BLaER1 (cell line): ENCODE measurements around the gene PBXIP1.
A peak's percentile ranks its signal among the peaks of the same experiment; 100 is the strongest.

Experiments used
- H3K27ac ChIP-seq: shearing (Covaris generic); formaldehyde crosslinking; 2 replicates; pipeline ENCODE4 v1.8.1; 2022
- H3K27me3 ChIP-seq: shearing (Covaris generic); formaldehyde crosslinking; 2 replicates; pipeline ENCODE4 v1.8.1; 2022
- H3K36me3 ChIP-seq: shearing (Covaris generic); formaldehyde crosslinking; 2 replicates; pipeline ENCODE4 v1.8.1; 2022
- H3K4me1 ChIP-seq: shearing (Covaris generic); formaldehyde crosslinking; 2 replicates; pipeline ENCODE4 v1.8.1; 2022
- H3K4me2 ChIP-seq: shearing (Covaris generic); formaldehyde crosslinking; 2 replicates; pipeline ENCODE4 v1.8.1; 2022
- H3K4me3 ChIP-seq: shearing (Covaris generic); formaldehyde crosslinking; 2 replicates; pipeline ENCODE4 v1.8.1; 2022
- H3K9ac ChIP-seq: shearing (Covaris generic); formaldehyde crosslinking; 2 replicates; pipeline ENCODE4 v1.8.1; 2022
- H3K9me3 ChIP-seq: shearing (Covaris generic); formaldehyde crosslinking; 2 replicates; pipeline ENCODE4 v1.8.1; 2022
- H4K20me1 ChIP-seq: shearing (Covaris generic); formaldehyde crosslinking; 2 replicates; pipeline ENCODE4 v1.8.1; 2022
- Cebpa-rat ChIP-seq: shearing (Covaris generic); IDR thresholded peaks from 2 replicates; pipeline ENCODE4 v1.8.1; 2022

The PBXIP1 gene

DNA sequence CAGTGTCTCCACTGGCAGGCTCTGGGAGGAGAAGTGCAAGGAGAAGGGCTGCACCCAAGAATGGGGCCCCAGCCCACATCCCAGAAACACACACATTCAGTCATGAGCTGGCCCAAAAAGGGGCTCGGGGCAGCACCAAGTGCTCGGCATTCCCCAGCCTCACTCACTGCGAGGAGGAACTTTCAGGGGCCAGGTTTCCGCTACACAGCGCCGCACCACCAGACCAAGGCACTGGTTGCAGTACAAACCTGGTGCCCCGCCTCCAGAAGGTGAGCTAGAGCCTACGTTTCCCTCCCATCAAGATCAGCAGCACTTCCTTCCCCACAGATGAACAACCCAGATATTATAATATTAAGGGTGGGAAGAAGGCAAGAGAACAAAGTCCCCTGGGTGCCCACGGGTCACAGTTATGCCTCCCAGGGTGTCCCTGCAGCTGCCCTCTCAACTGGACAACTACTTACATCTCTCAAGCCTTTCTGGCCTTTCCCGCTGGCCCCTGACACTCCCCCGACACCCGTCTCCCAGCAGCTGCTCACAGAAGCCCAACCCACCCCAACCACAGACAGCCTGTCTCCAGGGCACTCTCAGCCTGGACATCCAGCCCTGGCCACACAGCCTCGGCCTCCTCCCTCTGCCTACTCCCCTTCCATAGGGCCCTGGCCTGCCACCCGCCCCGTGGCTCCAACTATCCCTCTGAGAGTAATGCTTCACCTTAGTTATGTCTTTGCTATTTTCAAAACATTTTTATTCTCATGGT lies 3.8 kb downstream of the PBXIP1 start:
- Histone ChIP-seq H3K4me3 (peak overlapping the region; percentile 75), H4K20me1 (peaks cover 77% of the 10 kb centered on the region), H3K4me1 (peaks cover 81% of the 10 kb centered on the region), H3K4me2 (peak overlapping the region; percentile 99), H3K9me3 (no peaks in the 10 kb centered on the region), H3K36me3 (peaks cover 47% of the 10 kb centered on the region), H3K27ac (peak overlapping the region; percentile 92), H3K27me3 (no peaks in the 10 kb centered on the region), H3K9ac (peak overlapping the region; percentile 86)
- TF ChIP-seq Cebpa-rat: no peak

DNA sequence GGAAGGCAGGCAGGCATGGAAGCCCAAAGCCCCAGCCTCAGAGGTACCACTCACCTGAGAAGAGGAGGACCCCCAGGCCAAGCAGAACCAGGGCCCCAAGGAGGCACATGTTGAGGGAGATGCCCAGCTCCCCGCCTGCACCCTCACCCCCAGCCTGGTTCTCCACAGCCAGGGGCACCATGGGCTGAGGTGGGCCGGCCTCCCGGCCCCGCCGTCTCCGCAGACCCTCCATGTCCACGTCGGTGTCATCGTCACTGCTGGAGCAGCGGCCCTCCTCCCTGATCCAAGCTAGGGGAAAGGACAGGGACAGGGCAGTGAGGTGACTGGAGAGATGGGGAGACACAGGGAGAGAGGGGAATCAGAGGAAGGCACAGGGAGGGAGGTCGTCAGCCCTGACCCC lies 7.8 kb downstream of the PBXIP1 start:
- Histone ChIP-seq H3K4me2 (no peak overlapping the region), H4K20me1 (peaks cover 75% of the 10 kb centered on the region), H3K9me3 (no peaks in the 10 kb centered on the region), H3K9ac (peak overlapping the region; percentile 8; the same call in 1 of the 2 replicates), H3K4me3 (no peak overlapping the region), H3K27me3 (no peaks in the 10 kb centered on the region), H3K4me1 (peaks cover 88% of the 10 kb centered on the region), H3K36me3 (peaks cover 72% of the 10 kb centered on the region), H3K27ac (peak overlapping the region; percentile 44; the same call in 1 of the 2 replicates)
- no peak for TF ChIP-seq Cebpa-rat

DNA sequence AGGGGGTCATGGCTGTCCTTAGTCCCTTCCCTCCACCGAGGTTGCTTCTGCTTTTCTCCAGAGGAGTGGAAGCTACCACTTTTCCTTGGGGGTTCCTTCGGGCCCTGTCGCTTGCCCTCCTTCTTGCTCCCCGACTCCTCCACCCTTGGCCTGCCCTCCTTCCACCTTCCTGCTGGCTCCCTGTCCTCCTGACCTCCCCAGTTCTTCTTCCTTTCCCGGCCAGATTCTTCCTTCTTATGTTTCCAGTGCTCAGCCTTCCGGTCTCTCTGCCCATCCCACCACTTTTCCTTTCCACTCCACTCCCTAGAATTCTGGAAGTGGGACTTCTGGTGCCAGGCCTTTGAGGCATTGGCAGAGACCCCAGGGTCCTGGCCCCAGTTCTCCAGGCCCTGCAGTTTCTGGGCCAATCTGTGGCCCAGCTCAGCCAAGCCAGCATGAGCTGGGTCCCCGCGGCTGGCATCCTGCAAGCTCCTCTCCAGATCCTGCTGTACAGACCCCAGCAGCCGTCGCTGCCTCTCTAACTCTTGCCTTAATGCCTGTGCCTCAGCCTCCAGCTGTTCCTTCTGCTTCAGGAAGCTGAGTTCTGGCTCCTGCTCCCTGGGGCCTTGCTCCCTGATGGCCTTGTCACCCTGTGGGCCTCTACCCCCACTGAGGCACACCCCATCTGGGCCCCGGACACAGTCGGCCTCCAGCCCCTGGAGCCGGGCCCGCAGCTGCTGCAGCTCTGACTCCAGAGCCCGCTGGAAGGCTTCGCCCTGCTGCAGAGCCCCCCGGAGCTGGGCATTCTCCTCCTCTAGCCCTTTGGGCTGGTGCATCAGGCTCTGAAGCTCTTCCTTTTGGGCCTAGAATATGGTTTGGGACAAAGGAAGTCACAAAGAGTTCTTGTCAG lies 9.7 kb downstream of the PBXIP1 start:
- TF ChIP-seq Cebpa-rat: no peak
- peak overlapping the region; percentile 73 for H3K9ac ChIP-seq
- peaks cover 88% of the 10 kb centered on the region for H3K4me1 ChIP-seq
- no peaks in the 10 kb centered on the region for H3K27me3 ChIP-seq
- H3K4me3 ChIP-seq: no peak overlapping the region
- H3K27ac ChIP-seq: peak overlapping the region; percentile 86
- H3K36me3 ChIP-seq: peaks cover 63% of the 10 kb centered on the region
- no peaks in the 10 kb centered on the region for H3K9me3 ChIP-seq
- peak overlapping the region; percentile 88 for H3K4me2 ChIP-seq
- peaks cover 56% of the 10 kb centered on the region for H4K20me1 ChIP-seq

DNA sequence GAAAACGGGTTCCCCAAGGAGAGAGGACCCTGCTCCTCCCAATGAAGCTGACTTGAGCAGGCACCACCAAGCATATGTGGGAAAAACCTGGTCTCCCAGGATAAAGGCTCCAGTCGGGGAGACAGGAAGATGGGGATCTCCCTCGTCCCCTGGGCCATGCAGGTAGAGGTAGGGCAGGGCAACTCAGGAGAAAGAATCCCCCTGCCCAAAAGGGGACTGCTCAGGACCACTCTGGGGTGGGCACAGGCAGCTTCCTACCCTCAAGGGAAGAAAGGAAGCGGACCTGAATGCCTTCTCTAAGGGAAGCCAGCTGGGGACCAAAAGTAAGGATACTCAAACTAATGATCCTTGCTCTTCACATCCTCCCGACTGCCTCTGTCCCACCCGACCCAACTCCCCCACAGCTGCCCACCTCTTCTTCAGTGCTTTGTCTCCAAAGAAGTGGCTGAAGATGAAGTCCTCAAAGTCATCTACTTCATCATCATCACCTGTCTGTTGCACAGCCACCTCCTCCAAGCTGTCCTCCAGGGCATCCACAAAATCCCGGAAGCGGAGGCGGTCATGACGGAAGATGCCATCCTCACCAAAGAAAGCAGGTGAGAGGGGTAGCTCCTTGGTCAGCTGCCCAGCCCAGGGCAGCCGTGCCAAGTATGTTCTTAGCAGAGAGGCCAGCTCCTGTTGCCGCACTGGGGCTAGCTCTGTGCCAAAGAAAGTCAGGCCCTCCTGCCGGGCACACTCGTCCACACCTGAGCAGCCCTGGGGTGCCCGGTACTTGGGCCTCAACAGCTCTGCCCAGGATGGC lies 10.5 kb downstream of the PBXIP1 start:
- Histone ChIP-seq H3K36me3 (peaks cover 54% of the 10 kb centered on the region), H3K27me3 (no peaks in the 10 kb centered on the region), H3K27ac (peak overlapping the region; percentile 86), H3K4me1 (peaks cover 88% of the 10 kb centered on the region), H3K9me3 (no peaks in the 10 kb centered on the region), H3K9ac (peak overlapping the region; percentile 73), H3K4me2 (peak overlapping the region; percentile 88), H3K4me3 (no peak overlapping the region; the same call in 1 of the 2 replicates), H4K20me1 (peaks cover 48% of the 10 kb centered on the region)
- no peak for TF ChIP-seq Cebpa-rat

DNA sequence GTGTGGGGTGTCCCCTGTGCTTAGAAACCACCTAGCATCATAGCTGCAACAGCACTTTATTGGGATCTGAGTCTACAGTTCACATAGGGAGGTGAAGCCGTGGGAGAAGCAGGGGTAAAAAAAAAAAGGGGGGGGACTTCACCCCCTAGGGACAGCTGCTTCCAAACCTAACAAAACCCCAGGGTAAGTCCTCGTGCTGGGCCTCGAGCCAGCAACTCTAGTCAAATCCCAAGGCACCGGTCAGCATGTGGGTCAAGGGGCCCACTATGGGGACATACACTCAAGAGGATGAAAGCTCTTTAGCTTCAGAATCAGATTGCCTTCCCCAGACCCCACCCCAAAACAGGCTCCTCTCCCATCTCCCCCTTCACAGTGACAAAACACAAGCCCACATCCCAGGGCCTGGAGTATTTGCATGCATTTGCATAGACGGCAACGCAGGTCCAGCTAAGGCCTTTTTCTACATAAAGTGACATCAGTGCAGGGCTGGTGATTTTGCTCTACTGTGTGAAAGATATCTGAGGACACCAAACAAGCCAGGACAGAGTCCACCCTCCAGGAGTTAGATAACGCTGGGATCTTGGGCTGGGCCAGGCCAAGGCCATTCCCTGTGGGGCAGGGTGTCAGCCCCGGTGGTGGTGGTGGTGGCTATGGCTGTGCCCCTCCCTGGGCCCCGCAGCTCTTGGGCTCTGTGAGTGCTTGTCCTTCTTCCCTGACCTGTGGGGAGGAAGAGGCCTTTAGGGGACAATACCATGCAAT lies 11.3 kb downstream of the PBXIP1 start:
- peak overlapping the region; percentile 73 for H3K9ac ChIP-seq
- peaks cover 47% of the 10 kb centered on the region for H3K36me3 ChIP-seq
- no peaks in the 10 kb centered on the region for H3K27me3 ChIP-seq
- TF ChIP-seq Cebpa-rat: no peak
- no peak overlapping the region; the same call in 1 of the 2 replicates for H3K4me3 ChIP-seq
- H3K4me2 ChIP-seq: peak overlapping the region; percentile 88
- peaks cover 41% of the 10 kb centered on the region for H4K20me1 ChIP-seq
- H3K4me1 ChIP-seq: peaks cover 94% of the 10 kb centered on the region
- peak overlapping the region; percentile 86 for H3K27ac ChIP-seq
- no peaks in the 10 kb centered on the region for H3K9me3 ChIP-seq

DNA sequence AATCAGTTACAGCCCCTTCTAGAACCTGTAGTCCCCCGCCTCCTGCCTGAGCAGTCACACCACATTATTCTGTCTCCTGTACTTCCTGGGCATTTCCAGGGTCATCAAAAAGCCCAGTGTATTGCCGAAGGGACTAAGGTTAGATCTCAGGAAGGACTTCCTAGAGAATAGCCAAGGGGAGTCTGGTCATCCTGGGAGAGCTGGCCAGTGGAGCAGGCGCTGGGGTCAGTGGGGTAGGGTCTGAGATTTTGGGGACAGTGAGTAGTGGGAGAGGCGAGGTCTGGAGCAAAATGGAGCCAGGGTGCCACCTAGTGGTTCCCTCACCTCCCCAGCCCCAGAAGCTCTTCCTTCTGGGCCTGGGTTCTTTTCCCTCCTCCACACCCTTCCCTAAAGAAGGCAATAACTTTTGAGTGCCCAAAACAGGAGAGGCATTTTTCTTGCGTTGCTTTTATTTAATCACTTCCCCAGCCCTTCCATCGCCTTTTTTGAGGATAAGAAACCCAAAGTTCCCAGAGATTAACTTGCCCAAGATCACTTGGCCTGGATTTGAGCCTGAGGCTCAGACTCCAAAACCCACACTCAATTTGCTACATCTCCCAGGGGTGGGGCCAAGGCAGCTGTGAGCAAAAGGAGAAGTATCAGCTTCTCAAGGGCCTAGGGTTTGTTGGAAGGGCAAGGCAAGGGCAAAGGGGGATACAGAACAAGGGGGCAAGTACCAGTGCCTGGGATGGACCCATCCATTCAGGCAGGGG lies 12.1 kb downstream of the PBXIP1 start:
- no peak for TF ChIP-seq Cebpa-rat
- Histone ChIP-seq H3K4me2 (peak overlapping the region; percentile 88), H3K27me3 (no peaks in the 10 kb centered on the region), H3K27ac (peak overlapping the region; percentile 86), H3K4me1 (peaks cover 97% of the 10 kb centered on the region), H3K36me3 (peaks cover 41% of the 10 kb centered on the region), H3K9ac (peak overlapping the region; percentile 73; the same call in 1 of the 2 replicates), H4K20me1 (peaks cover 36% of the 10 kb centered on the region), H3K9me3 (no peaks in the 10 kb centered on the region), H3K4me3 (no peak overlapping the region)

DNA sequence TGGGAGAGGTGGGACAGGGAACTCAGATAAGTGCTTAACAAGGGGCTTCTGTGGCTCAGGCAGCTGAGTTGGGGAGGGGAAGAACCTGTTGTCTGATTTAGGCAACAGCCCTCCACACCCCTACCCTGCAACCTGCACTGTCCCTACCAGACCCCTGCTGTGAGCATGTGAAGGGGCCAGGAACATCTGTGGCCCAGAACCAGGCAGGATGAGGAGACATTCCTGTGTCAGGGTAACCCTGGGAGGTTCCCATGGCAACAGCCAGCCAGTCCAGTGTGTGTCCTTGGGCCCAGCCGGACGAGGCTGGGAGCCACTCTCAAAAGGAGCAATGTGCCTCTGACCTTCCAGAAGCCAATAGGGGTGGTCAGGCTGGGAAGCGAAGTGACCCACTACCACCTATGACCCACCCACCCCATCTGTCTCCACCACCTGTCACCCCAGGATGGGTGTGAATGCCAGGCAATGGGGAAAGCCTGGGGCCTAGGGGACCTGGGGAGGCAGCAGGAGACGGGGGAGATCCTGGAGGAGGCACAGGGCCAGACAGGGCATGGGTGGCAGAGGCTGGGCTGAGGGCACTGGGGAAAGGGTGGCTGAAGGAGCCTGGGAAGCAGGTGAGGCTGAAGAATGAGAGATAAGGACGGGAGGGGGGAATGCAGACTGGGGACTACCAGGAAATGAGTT lies 14.4 kb downstream of the PBXIP1 start:
- Histone ChIP-seq H3K36me3 (peaks cover 20% of the 10 kb centered on the region), H3K4me2 (peak overlapping the region; percentile 88), H3K4me3 (no peak overlapping the region; the same call in 1 of the 2 replicates), H3K9me3 (no peaks in the 10 kb centered on the region), H3K27me3 (no peaks in the 10 kb centered on the region), H3K27ac (peak overlapping the region; percentile 86), H3K4me1 (peaks cover 90% of the 10 kb centered on the region), H3K9ac (peak overlapping the region; percentile 57), H4K20me1 (peaks cover 15% of the 10 kb centered on the region; the same call in 1 of the 2 replicates)
- TF ChIP-seq Cebpa-rat: no peak

DNA sequence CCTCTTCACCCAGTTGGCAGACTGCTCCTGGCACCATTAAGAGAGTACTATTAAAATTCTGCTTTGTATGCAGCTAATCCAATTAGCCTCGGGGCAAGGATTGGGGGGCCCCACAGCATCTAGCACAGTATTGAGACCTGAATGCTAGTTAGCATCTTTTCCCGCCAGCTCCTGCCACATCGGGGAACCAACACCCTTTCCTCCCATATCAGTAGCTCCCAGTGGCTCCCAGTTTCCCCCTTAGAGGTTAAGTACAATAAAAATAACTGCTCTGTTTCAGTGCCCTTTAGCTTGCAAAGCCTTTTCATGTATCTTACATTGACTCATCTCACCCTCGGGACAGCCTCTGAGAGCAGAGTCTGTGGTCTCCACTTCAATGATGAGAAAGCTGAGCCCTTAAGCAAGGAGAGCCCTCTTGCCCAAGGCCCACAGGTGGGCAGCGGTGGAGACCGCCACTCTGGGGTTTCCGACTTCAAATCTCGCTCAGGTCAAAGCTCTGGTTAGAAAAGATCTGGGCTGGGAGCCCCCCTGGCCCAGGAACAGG lies 15.2 kb downstream of the PBXIP1 start:
- H3K4me3 ChIP-seq: no peak overlapping the region
- TF ChIP-seq Cebpa-rat: no peak
- peak overlapping the region; percentile 86 for H3K27ac ChIP-seq

More for the DNA sequence above, 15.2 kb downstream of the PBXIP1 start:
- Histone ChIP-seq H4K20me1 (peaks cover 9% of the 10 kb centered on the region; the same call in 1 of the 2 replicates), H3K4me2 (peak overlapping the region; percentile 88), H3K36me3 (peaks cover 13% of the 10 kb centered on the region), H3K4me1 (peaks cover 89% of the 10 kb centered on the region), H3K27me3 (no peaks in the 10 kb centered on the region), H3K9me3 (no peaks in the 10 kb centered on the region), H3K9ac (peak overlapping the region; percentile 57; the same call in 1 of the 2 replicates)
